Retinal pigment epithelial cell (primary cell): ENCODE measurements around the gene KCNT1.

Source experiments
- DNase-seq: peaks from one replicate; pipeline ENCODE4 v3.0.0-alpha.2; 2010; ENCODE audit warnings: low read depth
- H3K4me3 ChIP-seq: 2 replicates; pipeline ENCODE4 v1.5.1; 2011; ENCODE audit warnings: mild to moderate bottlenecking, low read length, control low read depth, moderate library complexity
- CTCF ChIP-seq: conservative IDR thresholded peaks from 2 replicates; pipeline ENCODE4 v1.5.1; 2011; ENCODE audit warnings: low read depth, low read length, control low read depth, inconsistent platforms

Gene KCNT1

GRCh38 chr9:135773530-135774238 lies 71.7 kb downstream of the KCNT1 start:
- TF ChIP-seq CTCF: no peak
- DNase-seq: no peak
- no peak overlapping the region for H3K4me3 ChIP-seq

DNA sequence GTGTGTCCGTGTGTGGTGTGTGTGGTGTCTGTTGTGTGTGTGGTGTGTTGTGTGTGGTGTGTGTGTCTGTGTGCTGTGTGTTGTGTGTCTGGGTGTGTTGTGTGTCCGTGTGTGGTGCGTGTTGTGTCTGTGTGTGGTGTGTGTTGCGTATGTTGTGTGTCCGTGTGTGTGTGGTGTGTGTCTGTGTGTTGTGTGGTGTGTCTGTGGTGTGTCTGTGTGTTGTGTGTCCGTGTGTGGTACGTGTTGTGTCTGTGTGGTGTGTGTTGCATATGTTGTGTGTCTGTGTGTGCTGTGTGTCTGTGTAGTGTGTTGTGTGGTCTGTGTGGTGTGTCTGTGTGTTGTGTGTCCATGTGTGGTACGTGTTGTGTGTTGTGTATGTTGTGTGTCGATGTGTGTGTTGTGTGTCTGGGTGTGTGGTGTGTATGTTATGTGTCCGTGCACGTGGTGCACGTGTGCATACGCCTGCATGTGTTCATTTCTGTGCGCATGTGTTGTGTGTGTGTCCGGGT lies 72.3 kb downstream of the KCNT1 start:
- DNase-seq: no peak
- TF ChIP-seq CTCF: no peak
- H3K4me3 ChIP-seq: no peak overlapping the region

DNA sequence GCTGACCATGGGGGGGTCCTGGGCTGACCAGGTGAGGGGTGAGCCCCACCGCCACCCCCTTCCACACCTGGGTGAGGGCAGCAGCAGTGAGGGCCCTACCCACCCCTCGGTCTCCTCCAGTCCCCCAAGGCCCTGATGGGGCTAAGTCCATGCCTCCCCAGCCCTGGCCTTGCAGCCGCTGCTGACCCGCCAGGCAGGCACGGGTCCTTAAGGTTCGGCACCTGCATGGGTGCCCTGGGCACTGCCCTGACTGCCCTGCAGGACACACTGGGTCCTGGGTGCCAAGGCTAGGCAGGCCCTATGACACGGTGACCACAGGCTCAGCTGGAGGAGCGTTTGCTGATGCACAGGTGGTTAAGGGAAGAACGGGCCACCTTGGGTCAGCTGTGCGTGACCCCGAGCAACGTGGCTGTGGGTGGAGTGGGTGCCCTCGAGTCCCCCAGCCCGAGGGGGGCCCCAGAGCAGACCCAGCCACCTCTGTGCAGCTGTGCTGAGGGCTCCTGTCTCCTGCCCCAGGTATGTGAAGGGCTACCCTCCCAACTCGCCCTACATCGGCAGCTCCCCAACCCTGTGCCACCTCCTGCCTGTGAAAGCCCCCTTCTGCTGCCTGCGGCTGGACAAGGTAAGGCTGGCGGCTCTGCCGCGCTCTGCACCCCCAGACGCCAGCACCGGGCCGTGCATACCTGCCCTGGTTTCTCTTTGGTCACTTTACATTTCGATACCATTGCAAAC lies 73.0 kb downstream of the KCNT1 start:
- DNase-seq: no peak
- no peak overlapping the region for H3K4me3 ChIP-seq
- no peak for TF ChIP-seq CTCF

DNA sequence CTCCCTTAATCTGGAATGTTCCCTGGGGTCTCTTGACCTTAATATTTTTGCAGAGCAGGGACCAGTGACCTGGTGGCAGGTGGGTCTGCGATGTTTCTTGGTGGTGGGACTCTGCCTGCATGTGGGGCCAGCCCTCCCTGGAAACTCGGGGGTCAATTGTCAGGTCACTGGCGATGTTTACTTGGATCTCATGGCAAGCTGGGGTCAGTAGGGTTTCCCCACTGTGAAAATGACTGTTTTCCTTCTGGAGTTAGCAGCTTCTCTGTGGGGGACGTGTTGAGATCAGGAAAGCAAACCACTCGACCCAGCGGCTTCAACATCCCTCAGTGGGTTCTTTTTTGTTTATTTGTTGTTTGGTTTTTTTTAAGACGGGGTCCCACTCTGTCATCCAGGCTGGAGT lies 73.9 kb downstream of the KCNT1 start:
- DNase-seq: no peak
- TF ChIP-seq CTCF: no peak
- H3K4me3 ChIP-seq: no peak overlapping the region

- no peak for TF ChIP-seq CTCF
- DNase-seq: no peak
- no peak overlapping the region for H3K4me3 ChIP-seq
Measured at GRCh38 chr9:135776893-135777622, 75.1 kb downstream of the KCNT1 start.

GRCh38 chr9:135777623-135778177 lies 75.7 kb downstream of the KCNT1 start:
- DNase-seq: no peak
- TF ChIP-seq CTCF: no peak
- H3K4me3 ChIP-seq: no peak overlapping the region
